Caki2 (cell line): ENCODE data around the gene GTF2A1. TPM values are rescaled to one million over a fixed set of nuclear protein-coding genes. Genes with fewer than 3 reads are reported as not detected.
"Not testable (repeated sequence)": the region's sequence is repeated elsewhere in the genome, so short reads cannot be mapped to it uniquely, and the experiment has no call there.

Experiments
- DNase-seq: peaks from one replicate; pipeline ENCODE4 v3.0.0-alpha.2; 2015; ENCODE audit warnings: low read depth
- in situ Hi-C: cut with HindIII; loops from 2 replicates; pipeline ENCODE4 v1.10.0; 2016; ENCODE audit warnings: low sequenced_read_pairs, low pct_unique_long_range_greater_than_20kb, mixed read lengths
- total RNA-seq: library from RNA; depleted of rRNA; stranded (reverse); fragments of >200 nt; shearing (Covaris generic); gene quantifications from 2 replicates; pipeline ENCODE4 v1.2.3, GENCODE V29; 2014; ENCODE audit warnings: low replicate concordance; rRNA removed

Gene GTF2A1
- 9.6 and 13.9 TPM in 2 replicates for total RNA-seq

DNA sequence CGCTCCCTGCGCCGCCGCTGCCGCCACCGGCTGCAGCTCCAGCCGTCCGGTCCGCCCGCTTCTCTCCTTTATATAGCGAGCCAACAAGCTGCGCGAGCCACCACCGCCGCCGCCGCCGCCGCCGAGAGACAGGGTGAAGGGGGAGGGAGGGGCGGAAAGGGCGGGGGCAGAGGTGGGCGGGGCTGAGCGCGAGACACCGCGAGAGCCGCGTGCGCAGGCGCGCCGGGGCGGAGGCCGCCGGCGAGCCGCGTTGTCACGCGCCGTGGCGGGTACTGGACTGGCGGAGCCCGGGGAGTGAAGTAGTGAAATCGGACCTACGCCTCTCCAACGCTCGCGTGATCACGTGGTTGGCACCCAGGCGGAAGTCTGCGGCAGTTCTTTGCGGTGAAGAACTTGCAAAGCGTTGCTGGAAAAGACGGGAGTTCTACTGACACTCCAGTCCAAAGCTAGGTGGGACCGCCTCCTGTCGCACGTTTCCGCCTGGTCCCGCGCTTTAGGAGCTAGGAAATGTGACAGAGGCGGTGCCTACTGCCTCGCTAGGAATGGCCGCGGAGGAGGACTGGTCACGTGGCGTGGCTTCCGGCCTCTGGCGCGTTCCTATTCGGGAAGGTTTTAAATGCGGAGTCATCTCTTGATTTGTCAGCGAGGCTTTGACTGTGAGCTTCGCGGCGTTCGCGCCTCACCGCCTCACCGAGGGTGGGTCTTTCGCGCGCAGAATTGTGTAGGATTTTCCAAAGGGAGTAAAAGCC, at the start of gene GTF2A1:
TSS of gene GTF2A1 (minus strand) at position 130 of the 749 bp plus-strand sequence. CDS start 441 bp downstream, outside the sequence.
- in situ Hi-C loops, result no loop called here
- DNase-seq, result peak; percentile 94

DNA sequence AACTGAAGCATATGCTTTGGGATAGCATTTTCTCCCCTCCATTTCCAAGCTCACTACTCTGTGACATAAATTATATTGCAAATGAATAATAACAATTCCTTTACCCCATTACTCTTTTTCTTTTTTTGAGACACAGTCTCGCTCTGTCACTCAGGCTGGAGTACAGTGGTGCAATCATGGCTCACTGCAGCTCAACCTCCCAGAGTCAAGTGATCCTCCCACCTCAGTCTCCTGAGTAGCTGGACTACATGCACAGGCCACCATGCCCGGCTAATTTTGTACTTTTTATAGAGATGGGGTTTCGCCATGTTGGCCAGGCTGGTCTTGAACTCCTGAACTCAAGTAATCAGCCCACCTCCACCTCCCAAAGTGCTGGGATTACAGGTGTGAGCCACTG, 49.2 kb upstream of the GTF2A1 start:
- DNase-seq, result no peak
- in situ Hi-C loops, result no loop called here

DNA sequence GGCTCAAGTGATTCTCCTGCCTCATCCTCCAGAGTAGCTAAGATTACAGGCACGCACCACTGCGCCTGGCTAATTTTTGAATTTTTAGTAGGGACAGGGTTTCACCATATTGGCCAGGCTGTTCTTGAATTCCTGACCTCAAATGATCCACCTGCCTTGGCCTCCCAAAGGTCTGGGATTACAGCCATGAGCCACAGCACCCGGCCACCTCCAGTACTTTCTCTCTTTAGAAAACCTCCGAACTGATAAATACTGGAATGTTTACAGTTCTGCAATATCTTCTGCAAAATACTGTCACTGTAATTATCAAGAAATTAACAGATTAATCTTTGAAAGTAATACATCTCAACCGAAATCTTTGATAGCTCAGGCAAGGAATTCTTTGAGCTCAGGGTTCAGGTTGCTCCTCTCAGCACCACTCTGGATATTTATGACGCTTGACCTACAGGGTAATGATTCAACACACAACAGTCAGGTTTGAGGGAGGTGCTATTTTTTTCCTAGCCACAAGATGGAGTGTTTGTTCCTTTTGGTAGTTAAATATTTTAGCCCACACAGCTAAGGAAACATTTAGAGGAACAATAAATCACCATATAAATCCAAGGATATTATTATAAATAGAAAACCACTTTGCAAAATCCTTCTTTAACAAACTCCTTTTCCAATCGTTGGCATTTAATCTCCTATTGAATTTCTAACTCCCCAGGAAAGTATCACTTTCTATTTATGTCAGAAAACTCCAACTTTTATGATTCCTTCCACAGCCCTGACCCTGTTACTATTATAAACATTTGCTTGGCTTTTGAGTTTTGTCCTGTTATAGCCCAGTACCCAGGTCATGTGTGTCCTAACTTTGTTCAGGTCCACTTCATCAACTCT, 48.6 kb upstream of the GTF2A1 start:
- in situ Hi-C loops, result no loop called here
- DNase-seq, result peak; percentile 66

DNA sequence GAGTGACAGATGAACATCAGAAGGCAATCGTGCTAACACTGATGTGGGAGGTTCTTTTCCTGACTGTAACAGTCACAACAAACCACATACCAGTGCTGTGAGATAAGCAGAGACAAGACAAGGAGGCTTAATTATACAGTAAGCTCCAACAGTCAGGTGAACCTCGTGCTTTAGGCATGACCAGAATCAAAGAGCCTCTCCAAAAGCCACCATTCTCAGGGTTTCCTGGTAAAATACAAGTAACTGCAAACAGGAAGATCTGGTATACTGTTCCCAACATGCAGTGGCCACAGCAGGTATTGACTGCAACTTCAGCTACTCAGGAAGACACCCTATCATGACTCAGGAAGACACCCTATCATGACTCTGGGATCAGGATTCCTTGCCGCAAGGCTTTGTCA, 47.3 kb upstream of the GTF2A1 start:
- in situ Hi-C loops, result no loop called here
- DNase-seq, result peak; percentile 67

DNA sequence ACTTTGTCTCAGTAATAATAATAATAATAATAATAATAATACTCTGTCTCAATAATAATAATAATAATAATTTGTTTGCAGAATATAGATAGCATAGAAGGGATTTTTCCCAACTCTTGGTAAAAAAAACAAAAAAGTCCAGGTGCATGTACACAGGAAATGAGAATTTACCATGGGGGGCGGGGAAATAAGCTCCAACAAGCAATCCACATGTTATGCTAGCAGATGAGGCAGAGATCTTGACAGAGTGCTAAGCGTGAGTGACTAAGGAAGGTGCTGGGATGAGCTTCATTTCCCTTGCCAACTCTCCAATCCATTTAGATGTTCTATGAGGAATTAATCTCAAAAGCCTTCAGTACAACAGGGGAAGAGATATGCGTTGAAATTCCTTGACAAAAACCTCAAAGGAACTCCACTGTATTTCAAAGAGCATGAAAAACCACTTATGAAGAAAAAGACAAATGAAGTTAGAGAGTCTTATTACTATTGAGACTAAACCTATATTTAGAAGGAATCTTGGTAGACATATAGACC, 44.9 kb upstream of the GTF2A1 start:
- in situ Hi-C loops, result no loop called here
- DNase-seq, result no peak

DNA sequence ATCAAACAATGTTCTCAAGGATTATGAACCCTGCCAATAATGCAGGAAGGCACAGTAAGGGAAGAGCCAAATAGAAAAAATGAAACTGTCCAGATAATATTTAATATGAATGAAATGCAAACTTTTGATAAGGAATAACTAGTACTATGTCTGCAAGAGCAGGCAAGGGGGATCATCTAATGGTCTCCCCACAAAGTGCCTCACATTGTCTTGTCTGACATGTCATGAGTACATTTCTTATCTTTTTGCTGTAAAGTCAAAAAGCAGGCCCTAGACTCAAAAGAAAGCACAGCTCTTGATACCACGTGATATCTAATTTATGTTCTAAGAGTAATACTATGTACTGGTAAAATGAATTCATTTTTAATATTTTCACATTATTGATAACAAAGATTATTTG, 43.9 kb upstream of the GTF2A1 start:
- DNase-seq, result no peak
- in situ Hi-C loops, result no loop called here

DNA sequence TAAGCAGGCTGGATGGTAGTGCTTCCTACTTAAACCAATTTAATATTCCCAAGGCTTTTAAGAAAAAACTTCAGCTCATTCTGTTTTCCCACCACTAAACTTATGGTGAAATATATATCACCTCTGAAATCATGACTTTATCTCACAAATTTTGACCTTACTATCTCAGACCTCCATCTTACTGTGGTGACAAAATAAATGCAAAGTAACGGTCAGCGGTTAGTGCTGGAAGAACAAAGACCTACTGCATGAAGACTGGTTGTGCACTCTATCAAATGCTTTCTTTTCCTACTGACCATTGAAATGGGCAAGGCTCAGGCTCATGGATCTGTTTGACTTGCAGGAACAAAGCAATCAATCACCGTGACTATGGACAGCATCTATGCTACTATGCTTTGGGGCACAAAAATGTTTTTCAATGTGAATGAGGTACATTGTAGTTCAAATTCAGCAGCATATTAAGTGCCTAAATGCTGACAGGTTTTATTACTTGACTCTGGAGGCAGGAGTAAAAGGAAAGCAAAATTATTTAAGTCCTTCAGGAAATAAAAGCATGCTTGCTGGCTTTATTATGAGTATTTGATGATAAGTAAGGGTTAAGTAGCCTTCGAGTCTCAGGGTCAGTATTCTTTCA, 43.1 kb upstream of the GTF2A1 start:
- in situ Hi-C loops, result no loop called here
- DNase-seq, result no peak

DNA sequence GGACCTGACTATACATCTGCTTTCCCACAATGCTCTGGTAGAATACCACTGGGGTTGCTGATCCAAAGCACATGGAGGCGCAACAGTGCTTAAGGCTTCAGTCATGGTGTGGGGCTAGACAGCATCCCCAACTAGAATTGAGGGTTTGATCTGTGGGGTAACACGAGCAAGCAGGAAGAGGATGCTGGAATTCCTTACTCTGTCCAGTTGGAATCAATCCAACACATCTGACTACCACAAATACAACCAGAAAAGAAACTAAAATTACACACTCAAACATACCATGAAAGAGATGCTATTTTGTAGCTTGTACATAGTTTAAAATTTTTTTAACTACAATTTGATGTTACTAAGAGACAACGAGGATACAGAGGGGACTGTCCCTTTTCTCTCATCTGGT, 40.4 kb upstream of the GTF2A1 start:
- DNase-seq, result no peak
- in situ Hi-C loops, result no loop called here

DNA sequence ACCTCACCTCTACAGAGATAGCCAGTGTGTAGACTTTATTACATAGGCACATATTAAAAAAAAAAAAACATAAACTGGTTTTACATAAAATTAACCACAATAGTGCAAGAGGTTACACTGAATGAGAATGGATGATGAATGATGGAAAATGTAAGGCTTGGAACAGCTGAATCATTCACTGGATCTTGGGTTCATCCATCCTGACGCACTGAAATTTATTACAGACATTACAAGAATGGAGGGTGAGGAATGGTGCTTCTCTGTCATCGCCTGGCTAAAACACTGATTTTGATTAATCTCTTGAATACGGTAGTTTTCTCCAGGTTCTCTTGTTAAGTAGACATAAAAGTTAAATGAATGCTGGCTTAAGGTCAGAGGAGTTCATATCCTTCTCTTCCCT, 40.0 kb upstream of the GTF2A1 start:
- DNase-seq, result no peak
- in situ Hi-C loops, result no loop called here

DNA sequence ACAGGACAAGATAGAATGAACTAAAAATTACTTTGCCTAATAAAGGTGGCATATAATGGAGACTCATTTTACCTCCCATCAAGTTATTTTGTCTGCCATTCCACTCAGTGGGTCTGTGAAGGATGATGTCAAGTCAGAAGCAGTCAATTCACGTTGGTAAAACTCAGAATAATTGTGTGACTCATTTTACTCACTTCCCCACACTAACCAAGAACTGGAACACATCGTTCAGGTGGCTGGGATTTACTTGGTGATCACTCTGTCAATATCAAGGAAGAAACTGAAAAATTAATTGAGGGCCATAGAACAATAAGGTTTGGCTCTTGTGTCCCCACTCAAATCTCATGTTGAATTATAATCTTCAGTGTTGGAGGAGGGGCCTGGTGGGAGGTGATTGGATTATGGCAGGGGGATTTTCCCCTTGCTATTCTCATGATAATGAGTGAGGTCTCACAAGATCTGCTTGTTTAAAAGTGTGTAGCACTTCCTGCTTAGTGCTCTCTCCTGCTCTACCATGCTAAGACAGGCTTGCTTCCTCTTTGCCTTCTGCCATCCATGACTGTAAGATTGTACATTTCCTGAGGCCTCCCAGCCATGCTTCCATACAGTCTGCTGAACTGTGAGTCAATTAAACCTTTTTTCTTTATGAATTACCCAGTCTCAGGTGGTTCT, 35.7 kb upstream of the GTF2A1 start:
- no peak for DNase-seq
- in situ Hi-C loops, result no loop called here

DNA sequence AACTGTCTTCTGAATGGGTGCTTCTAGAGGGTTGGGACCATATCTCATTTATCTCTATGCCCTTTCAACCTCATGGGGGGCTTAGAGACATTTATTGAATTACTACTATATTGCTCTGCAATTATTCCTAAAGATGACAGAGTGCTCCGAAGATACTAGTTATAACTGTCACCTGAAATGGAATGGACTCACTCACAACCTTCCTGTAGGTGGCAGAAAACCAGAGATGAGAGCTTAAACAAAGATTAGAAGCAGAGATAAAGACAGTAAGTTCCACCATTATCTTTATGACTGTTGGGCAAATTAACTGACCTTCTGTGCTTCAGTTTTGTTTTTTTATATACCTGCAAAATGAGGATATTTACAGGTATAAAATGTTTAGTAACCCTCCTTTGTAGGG, 31.5 kb upstream of the GTF2A1 start:
- DNase-seq, result no peak

DNA sequence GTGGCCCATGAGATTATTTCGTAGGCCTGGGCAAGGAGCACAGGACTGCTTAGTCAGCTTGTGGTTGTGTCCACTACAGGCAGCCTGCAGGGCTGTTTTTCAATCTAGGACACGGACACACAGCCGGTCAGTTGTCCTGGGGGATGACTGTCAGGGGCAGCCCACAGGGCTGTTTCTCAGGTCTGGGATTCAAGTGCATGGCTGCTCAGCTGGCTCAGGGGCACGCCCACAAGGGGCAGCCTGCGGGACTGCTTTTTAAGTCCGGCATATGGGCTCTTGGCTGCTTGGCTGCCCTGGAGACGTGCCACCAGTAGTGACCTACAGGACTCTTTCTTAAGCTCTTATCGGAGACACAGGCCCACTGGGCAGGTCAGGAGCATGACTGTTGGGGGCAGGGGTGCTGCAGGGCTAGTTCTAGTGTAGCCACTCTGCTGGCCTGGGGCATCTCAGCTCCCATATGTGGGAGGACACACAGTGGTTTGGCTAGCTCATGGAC, 26.6 kb upstream of the GTF2A1 start:
- peak; percentile 41 for DNase-seq
- in situ Hi-C loops, result no loop called here

More for the DNA sequence above, 31.5 kb upstream of the GTF2A1 start:
- in situ Hi-C loops, result no loop called here

DNA sequence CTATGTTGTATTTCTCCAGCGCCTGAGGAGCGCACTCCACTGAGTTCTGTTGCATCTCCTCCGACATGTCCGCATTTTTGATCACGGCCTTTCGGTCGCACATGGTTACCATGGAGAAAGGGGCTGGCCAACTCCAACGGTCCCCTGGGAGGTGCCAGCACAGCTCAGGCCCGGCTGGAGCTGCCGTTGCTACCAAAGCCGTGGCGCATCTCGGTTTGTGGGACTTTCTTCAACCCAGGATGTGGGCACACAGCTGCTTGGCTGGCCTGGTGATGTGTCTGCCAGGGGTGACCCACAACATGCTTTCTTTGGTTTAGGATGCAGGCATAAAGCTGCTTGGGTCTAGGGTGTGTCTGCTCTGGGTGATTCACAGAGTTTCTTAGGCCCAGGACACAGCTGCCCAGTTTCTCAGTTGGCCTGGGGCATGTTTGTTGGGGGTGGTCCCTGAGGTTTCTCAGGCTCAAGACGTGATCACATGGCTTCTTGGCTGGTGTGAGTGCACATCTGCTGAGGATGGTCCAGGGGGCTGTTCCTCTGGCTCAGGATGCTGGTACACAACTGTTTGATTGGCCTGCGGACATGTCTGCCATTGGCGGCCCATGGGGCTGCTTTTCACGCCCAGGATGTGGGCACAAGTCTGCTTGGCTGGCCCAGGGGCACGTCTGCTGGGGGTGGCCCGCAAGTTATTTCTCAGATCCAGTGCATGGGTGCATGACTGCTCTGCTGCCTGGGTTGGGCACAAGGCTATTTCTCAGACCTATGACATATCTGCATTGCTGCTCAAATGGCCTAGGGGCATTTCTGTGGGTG, 25.9 kb upstream of the GTF2A1 start:
- no peak for DNase-seq
- in situ Hi-C loops, result no loop called here

DNA sequence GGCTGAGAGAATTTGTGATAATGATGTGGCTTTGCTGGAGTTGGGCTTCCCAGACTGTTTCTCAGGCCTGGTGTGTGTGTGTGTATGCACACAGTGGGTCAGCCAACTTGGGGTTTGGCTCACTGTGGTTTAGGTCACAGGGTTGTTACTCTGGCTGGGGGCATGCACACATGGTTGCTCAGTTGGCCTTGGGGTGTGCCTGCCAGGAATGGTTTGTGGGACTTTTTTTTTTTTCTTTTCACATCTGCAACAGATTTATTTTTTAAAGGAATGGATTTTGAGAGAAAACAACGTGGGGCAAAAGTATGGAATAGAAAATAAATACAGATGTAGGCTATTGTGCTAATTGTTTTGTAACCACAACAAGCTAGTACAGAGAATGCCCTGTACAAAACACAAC, 25.0 kb upstream of the GTF2A1 start:
- in situ Hi-C loops, result no loop called here
- no peak for DNase-seq

DNA sequence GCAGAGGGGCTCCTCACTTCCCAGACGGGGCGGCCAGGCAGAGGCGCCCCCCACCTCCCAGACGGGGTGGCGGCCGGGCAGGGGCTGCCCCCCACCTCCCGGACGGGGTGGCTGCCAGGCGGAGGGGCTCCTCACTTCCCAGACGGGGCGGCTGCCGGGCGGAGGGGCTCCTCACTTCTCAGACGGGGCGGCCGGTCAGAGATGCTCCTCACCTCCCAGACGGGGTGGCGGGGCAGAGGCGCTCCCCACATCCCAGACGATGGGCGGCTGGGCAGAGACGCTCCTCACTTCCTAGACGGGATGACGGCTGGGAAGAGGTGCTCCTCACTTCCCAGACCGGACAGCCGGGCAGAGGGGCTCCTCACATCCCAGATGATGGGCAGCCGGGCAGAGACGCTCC, 23.7 kb upstream of the GTF2A1 start:
- DNase-seq, in situ Hi-C loops: not testable (repeated sequence)

DNA sequence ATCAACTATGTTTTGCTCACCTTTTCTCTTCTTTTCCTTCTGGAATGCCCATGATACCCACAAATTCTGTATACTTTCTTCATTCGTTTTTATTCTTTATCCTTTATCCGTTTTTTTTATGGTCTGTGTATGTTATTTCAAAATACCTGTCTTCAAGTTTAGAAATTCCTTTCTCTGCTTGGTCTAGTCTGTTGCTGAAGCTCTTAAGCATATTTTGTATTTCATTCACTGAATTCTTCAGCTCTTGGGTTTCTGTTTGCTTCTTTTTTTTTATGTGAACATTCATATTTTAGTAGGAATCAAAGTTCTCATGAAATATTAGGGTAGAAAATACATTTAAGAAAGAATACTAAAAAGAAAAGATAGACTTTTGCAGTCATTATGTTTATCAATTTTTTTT, 22.7 kb upstream of the GTF2A1 start:
- in situ Hi-C loops, result no loop called here
- DNase-seq, result no peak

DNA sequence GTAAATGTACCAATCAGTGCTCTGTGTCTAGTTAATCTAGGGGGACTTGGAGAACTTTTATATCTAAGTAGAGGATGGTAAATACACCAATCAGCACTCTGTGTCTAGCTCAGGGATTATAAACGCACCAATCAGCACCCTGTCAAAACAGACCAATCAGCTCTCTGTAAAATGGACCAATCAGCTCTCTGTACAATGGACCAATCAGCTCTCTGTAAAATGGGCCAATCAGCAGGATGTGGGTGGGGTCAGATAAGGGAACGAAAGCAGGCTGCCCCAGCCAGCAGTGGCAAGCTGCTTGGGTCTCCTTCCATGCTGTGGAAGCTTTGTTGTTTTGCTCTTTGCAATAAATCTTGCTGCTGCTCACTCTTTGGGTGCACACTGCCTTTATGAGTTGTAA, 16.1 kb upstream of the GTF2A1 start:
- DNase-seq, in situ Hi-C loops: not testable (repeated sequence)
